Natural killer cell (primary cell): ENCODE measurements around the gene FKBP9. TPM values are rescaled to one million over a fixed set of nuclear protein-coding genes. Genes with fewer than 3 reads are reported as not detected.

ENCODE experiments used
- ATAC-seq, 3 donors: fragments of 150-1000 bp in 2 of 3; fragments of 200-7000 bp in 1 of 3; cut with Tn5 transposase; 1 replicate in 1 of 3; 2 replicates in 2 of 3; pipeline ENCODE4 v1.10.0; 2021; ENCODE audit warnings: mild to moderate bottlenecking in 2 of 3, moderate library complexity in 2 of 3
- DNase-seq, 2 donors: peaks; one replicate each; pipeline versions ENCODE4 v3.0.0 to v3.0.0-alpha.2; 2013 to 2021; ENCODE audit warnings: mixed read lengths in 1 of 2
- H3K27ac ChIP-seq: one replicate; pipeline ENCODE4 v1.5.1; 2013; ENCODE audit warnings: mild to moderate bottlenecking, low read length
- H3K27me3 ChIP-seq: one replicate; pipeline ENCODE4 v1.6.1; 2013; ENCODE audit warnings: low read length; ENCODE audit not compliant: control insufficient read depth, insufficient read depth
- H3K36me3 ChIP-seq: one replicate; pipeline ENCODE4 v1.6.1; 2013; ENCODE audit warnings: low read length; ENCODE audit not compliant: control insufficient read depth, insufficient read depth
- H3K4me1 ChIP-seq: one replicate; pipeline ENCODE4 v1.6.1; 2013; ENCODE audit warnings: low read length; ENCODE audit not compliant: control insufficient read depth, insufficient read depth
- H3K4me3 ChIP-seq: one replicate; pipeline ENCODE4 v1.5.1; 2013; ENCODE audit warnings: low read length
- H3K9me3 ChIP-seq: one replicate; pipeline ENCODE4 v1.6.1; 2013; ENCODE audit warnings: low read length; ENCODE audit not compliant: control insufficient read depth, insufficient read depth
- H3K27ac Mint-ChIP-seq, 2 donors: one replicate each; pipeline ENCODE4 v1.8.0; 2022; ENCODE audit warnings: mild to moderate bottlenecking in 2 of 2, mixed read lengths in 2 of 2, moderate library complexity in 1 of 2
- H3K27me3 Mint-ChIP-seq, 2 donors: one replicate each; pipeline ENCODE4 v1.8.0; 2022; ENCODE audit warnings: low read depth in 2 of 2, mixed read lengths in 2 of 2
- H3K36me3 Mint-ChIP-seq: one replicate; pipeline ENCODE4 v1.8.0; 2022; ENCODE audit warnings: mixed read lengths
- H3K4me1 Mint-ChIP-seq, 2 donors: one replicate each; pipeline ENCODE4 v1.8.0; 2022; ENCODE audit warnings: mixed read lengths in 2 of 2
- H3K4me3 Mint-ChIP-seq: one replicate; pipeline ENCODE4 v1.8.0; 2022; ENCODE audit warnings: mild to moderate bottlenecking, moderate library complexity, mixed read lengths
- H3K9me3 Mint-ChIP-seq, 2 donors: one replicate each; pipeline ENCODE4 v1.8.0; 2022; ENCODE audit warnings: mixed read lengths in 2 of 2
- CTCF ChIP-seq: fragments of 200-600 bp; IDR thresholded peaks from one replicate; pipeline ENCODE4 v1.8.0; 2022; ENCODE audit warnings: antibody characterized with exemption
- WGBS: methylation state at CpG from one replicate; pipeline ENCODE4 v1.1.7; 2013; ENCODE audit warnings: missing lambda C conversion rate; ENCODE audit not compliant: insufficient coverage; 5-methylcytosine and 5-hydroxymethylcytosine counted together
- intact Hi-C: fragments of 100-400 bp; cut with micrococcal nuclease; formaldehyde crosslinking; loops from one replicate; pipeline ENCODE4 v1.14.2; 2022
- total RNA-seq, 4 donors: library from RNA; stranded (reverse); fragments of 120-200 nt in 1 of 4; gene quantifications; one replicate each; pipeline versions ENCODE4 v1.2.3 to v1.2.4, GENCODE V29; 2013 to 2022

Gene FKBP9
- total RNA-seq, 3 donors from 2014 or later (not counting 1 experiment from before 2014, with no cell fraction given), result 2.3 TPM; not detected in 2

DNA sequence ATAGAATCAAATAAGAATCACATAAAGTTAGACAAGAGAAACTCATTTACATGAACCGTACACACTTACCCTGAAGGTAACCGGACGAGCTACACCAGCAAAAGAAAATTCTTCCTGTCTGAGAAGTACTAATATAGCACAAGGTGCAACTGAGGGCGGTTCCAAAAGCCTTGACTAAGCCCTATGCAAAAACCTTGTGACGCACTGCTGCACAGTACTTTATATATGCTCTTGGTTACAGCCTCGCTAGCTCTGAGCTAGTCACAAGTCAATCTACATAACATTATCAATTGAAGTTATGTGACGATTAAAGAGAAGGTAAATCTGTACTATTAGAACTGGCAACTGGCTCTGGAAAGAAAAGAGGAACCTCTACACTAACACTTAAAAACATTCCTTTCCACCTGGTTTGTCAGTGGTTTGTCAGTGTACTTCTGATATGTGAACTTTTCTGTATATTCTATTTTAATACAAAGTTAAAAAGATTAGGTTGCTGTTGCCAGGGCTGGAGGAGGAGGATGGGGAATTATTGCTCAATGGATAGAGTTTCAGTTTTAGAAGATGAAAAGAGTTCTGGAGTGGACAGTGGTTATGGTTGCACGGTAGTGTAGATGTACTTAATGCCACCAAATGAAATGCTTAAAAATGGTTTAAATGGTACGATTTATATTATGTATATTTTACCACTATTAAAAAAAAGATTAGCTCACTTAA is 83.7 kb downstream of the FKBP9 start:
- Mint-ChIP-seq H3K36me3 (no peaks in the 10 kb centered on the region), H3K9me3 (no peaks in the 10 kb centered on the region), H3K4me1 (peaks cover 35 to 55% of the 10 kb centered on the region in 2 donors), H3K27me3 (no peaks in the 10 kb centered on the region), H3K4me3 (peak overlapping the region; percentile 82), H3K27ac (peak overlapping the region; percentile 74 to 91)
- Histone ChIP-seq H3K27me3 (no peaks in the 10 kb centered on the region), H3K9me3 (no peaks in the 10 kb centered on the region), H3K4me3 (peak overlapping the region; percentile 15), H3K27ac (peak overlapping the region; percentile 68), H3K4me1 (peaks cover 6% of the 10 kb centered on the region), H3K36me3 (no peaks in the 10 kb centered on the region)
- no peak for TF ChIP-seq CTCF
- DNase-seq (peak; percentile 33 to 87), ATAC-seq (peak; percentile 95 to 98 (median 97))
- intact Hi-C loops, result loop anchor here (2.0 kb wide), 1 partner anchor 14 kb away; no protein-coding TSS in a partner anchor
- WGBS, result 0% methylated on average over 5 of the region's 9 CpGs

GRCh38 chr7:33041631-33042428 is 84.6 kb downstream of the FKBP9 start:
- no peak for ATAC-seq
- Histone ChIP-seq H3K4me1 (peaks cover 6% of the 10 kb centered on the region), H3K9me3 (no peaks in the 10 kb centered on the region), H3K4me3 (no peak overlapping the region), H3K27me3 (no peaks in the 10 kb centered on the region), H3K27ac (no peak overlapping the region), H3K36me3 (no peaks in the 10 kb centered on the region)
- intact Hi-C loops, result loop anchor here (2.0 kb wide), 1 partner anchor 13 kb away; no protein-coding TSS in a partner anchor
- no peak for DNase-seq
- H3K27me3 Mint-ChIP-seq, result no peaks in the 10 kb centered on the region
- TF ChIP-seq CTCF, result no peak
- no peak overlapping the region for H3K4me3 Mint-ChIP-seq
- no peaks in the 10 kb centered on the region for H3K9me3 Mint-ChIP-seq
- no peaks in the 10 kb centered on the region for H3K36me3 Mint-ChIP-seq
- 94% methylated on average over 5 of the region's 8 CpGs for WGBS
- peak overlapping the region; percentile 74 to 91 for H3K27ac Mint-ChIP-seq
- peaks cover 35 to 55% of the 10 kb centered on the region in 2 donors for H3K4me1 Mint-ChIP-seq

DNA sequence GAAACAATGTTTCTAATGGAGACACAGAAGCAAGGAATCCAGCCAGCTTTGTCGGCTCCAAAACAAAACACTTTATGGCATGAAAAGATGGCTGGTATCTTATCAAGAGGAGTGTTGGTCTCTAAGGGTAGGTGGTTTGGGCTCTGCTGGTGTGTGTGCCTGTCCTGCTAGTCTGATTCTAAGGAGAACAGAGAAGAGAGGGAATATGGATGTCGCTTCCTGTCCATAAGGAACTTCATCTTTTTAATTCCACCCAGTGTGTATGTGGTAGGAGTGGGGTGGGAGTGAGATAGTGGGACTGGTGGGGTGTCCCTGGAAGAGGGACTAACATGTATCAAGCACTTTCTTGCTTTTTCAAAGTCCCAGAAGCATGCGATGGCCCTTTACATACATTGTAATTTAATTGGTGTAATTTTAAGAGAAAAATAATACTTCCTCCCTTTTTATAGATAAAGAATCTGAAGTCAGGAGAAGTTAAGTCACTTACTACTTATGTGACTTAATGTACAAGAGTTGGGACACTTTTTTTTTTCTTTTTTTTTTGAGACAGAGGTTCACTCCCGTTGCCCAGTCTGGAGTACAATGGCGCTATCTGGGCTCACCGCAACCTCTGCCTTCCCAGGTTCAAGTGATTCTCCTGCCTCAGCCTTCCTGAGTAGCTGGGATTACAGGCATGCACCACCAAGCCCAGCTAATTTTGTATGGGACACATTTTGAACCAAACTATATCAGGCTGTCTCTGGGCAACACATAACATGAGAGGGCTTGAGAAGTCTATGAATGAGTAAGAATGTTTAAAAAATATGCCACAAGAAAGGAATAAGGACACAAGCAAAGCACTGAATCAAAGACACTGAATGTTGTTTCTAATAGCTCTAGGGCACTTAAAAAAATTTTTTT is 86.5 kb downstream of the FKBP9 start:
- no peaks in the 10 kb centered on the region for H3K27me3 Mint-ChIP-seq
- intact Hi-C loops, result no loop called here
- no peaks in the 10 kb centered on the region for H3K9me3 Mint-ChIP-seq
- Histone ChIP-seq H3K27ac (no peak overlapping the region), H3K4me3 (no peak overlapping the region), H3K4me1 (peaks cover 6% of the 10 kb centered on the region), H3K27me3 (no peaks in the 10 kb centered on the region), H3K36me3 (no peaks in the 10 kb centered on the region), H3K9me3 (no peaks in the 10 kb centered on the region)
- DNase-seq, result no peak
- 99% methylated on average over 5 of the region's 6 CpGs for WGBS
- H3K27ac Mint-ChIP-seq, result peak overlapping the region; percentile 62 to 67
- H3K36me3 Mint-ChIP-seq, result no peaks in the 10 kb centered on the region
- peaks cover 26 to 42% of the 10 kb centered on the region in 2 donors for H3K4me1 Mint-ChIP-seq
- no peak for TF ChIP-seq CTCF
- no peak overlapping the region for H3K4me3 Mint-ChIP-seq
- ATAC-seq, result no peak
